Neuronal stem cell (in vitro differentiated cells): Measurements from ENCODE around the gene PDE6B.
A peak's percentile ranks its signal among the peaks of the same experiment; 100 is the strongest.

Source experiments
- DNase-seq: peaks from one replicate; pipeline ENCODE4 v3.0.0-alpha.2; 2013; ENCODE audit warnings: low spot score
- H2AFZ ChIP-seq: one replicate; pipeline ENCODE4 v1.6.1; 2013; ENCODE audit warnings: mild to moderate bottlenecking, low read length, inconsistent platforms
- H2AK5ac ChIP-seq: 2 replicates; pipeline ENCODE4 v1.6.1; 2013; ENCODE audit warnings: low read depth, mild to moderate bottlenecking, inconsistent platforms, low read length, moderate library complexity, mixed read lengths
- H2BK120ac ChIP-seq: 2 replicates; pipeline ENCODE4 v1.6.1; 2013; ENCODE audit warnings: low read depth, mild to moderate bottlenecking, inconsistent platforms, low read length, moderate library complexity, mixed read lengths
- H2BK12ac ChIP-seq: one replicate; pipeline ENCODE4 v1.6.1; 2013; ENCODE audit warnings: low read length, inconsistent platforms
- H2BK15ac ChIP-seq: 2 replicates; pipeline ENCODE4 v1.6.1; 2013; ENCODE audit warnings: mild to moderate bottlenecking, low read length, inconsistent platforms, mixed read lengths
- H2BK5ac ChIP-seq: one replicate; pipeline ENCODE4 v1.6.1; 2013; ENCODE audit warnings: inconsistent platforms, mild to moderate bottlenecking, low read length, moderate library complexity
- H3K14ac ChIP-seq: one replicate; pipeline ENCODE4 v1.6.1; 2013; ENCODE audit warnings: low read length, inconsistent platforms
- H3K18ac ChIP-seq: 2 replicates; pipeline ENCODE4 v1.6.1; 2013; ENCODE audit warnings: low read length, inconsistent platforms
- H3K23ac ChIP-seq: 2 replicates; pipeline ENCODE4 v1.6.1; 2013; ENCODE audit warnings: low read depth, mild to moderate bottlenecking, mixed read lengths, low read length, inconsistent platforms; ENCODE audit not compliant: poor library complexity
- H3K27ac ChIP-seq: replicated peaks from 3 replicates; pipeline ENCODE4 v1.5.1; 2013; ENCODE audit warnings: low read length, inconsistent platforms
- H3K27me3 ChIP-seq, 3 experiments: 2 replicates each; pipeline ENCODE4 v1.6.1; 2013; ENCODE audit warnings: low read length in 3 of 3, mild to moderate bottlenecking in 2 of 3, inconsistent platforms in 1 of 3, low read depth in 1 of 3, mixed read lengths in 1 of 3, moderate library complexity in 1 of 3; ENCODE audit not compliant: control insufficient read depth in 3 of 3, insufficient read depth in 3 of 3
- H3K36me3 ChIP-seq, 2 donors: replicated peaks in 1 of 2; 2 replicates each; pipeline ENCODE4 v1.6.1; 2013; ENCODE audit warnings: low read length in 2 of 2; ENCODE audit not compliant: control insufficient read depth in 2 of 2, insufficient read depth in 2 of 2
- H3K4ac ChIP-seq: 2 replicates; pipeline ENCODE4 v1.6.1; 2013; ENCODE audit warnings: inconsistent platforms, mild to moderate bottlenecking, low read length, moderate library complexity
- H3K4me1 ChIP-seq, 2 donors: 1 replicate in 1 of 2; 2 replicates in 1 of 2; pipeline ENCODE4 v1.6.1; 2013; ENCODE audit warnings: low read length in 2 of 2, low read depth in 1 of 2; ENCODE audit not compliant: control insufficient read depth in 2 of 2, insufficient read depth in 1 of 2
- H3K4me2 ChIP-seq: one replicate; pipeline ENCODE4 v1.6.1; 2013; ENCODE audit warnings: mild to moderate bottlenecking, low read length, inconsistent platforms; ENCODE audit not compliant: insufficient read depth, poor library complexity, severe bottlenecking
- H3K4me3 ChIP-seq, 2 donors: 2 replicates each; pipeline ENCODE4 v1.5.1; 2013; ENCODE audit warnings: low read length in 2 of 2, mild to moderate bottlenecking in 2 of 2, inconsistent platforms in 1 of 2, moderate library complexity in 1 of 2
- H3K79me1 ChIP-seq: one replicate; pipeline ENCODE4 v1.6.1; 2013; ENCODE audit warnings: low read depth, mild to moderate bottlenecking, inconsistent platforms, low read length, moderate library complexity
- H3K9ac ChIP-seq: one replicate; pipeline ENCODE4 v1.6.1; 2013; ENCODE audit warnings: mild to moderate bottlenecking, low read depth, low read length, inconsistent platforms; ENCODE audit not compliant: poor library complexity
- H3K9me3 ChIP-seq, 2 donors: replicated peaks in 1 of 2; 2 replicates each; pipeline versions ENCODE3 to v1.6.1; 2013; ENCODE audit warnings: low read length in 2 of 2, mild to moderate bottlenecking in 2 of 2, inconsistent platforms in 1 of 2, low read depth in 1 of 2, mixed read lengths in 1 of 2, moderate library complexity in 1 of 2; ENCODE audit not compliant: control insufficient read depth in 2 of 2, insufficient read depth in 1 of 2
- H4K8ac ChIP-seq: one replicate; pipeline ENCODE4 v1.6.1; 2013; ENCODE audit warnings: low read depth, mild to moderate bottlenecking, inconsistent platforms, low read length, moderate library complexity
- H4K91ac ChIP-seq: one replicate; pipeline ENCODE4 v1.6.1; 2013; ENCODE audit warnings: low read length, low read depth, mild to moderate bottlenecking, inconsistent platforms; ENCODE audit not compliant: poor library complexity
- WGBS, 2 donors: extraction: QIAGEN DNeasy Blood & Tissue Kit; methylation state at CpG; one replicate each; pipeline ENCODE4 v1.1.7; 2013; ENCODE audit warnings: missing lambda C conversion rate in 2 of 2, mixed read lengths in 1 of 2; ENCODE audit not compliant: insufficient read length in 2 of 2, insufficient replicate concordance in 1 of 2; ENCODE audit errors: extremely low coverage in 2 of 2; 5-methylcytosine and 5-hydroxymethylcytosine counted together

PDE6B gene

GRCh38 chr4:649751-650310, 24.5 kb downstream of the PDE6B start:
- Histone ChIP-seq H4K91ac (no peak overlapping the region), H3K18ac (peak overlapping the region; percentile 35), H3K23ac (no peak overlapping the region), H2BK5ac (no peak overlapping the region), H2BK120ac (no peak overlapping the region), H3K4ac (no peak overlapping the region), H2AFZ (no peak overlapping the region), H4K8ac (no peak overlapping the region), H3K27ac (no peak overlapping the region), H2BK12ac (no peak overlapping the region), H3K4me1 (peaks cover 0 to 9% of the 10 kb centered on the region in 2 donors), H3K4me2 (no peak overlapping the region), H3K9me3 (no peaks in the 10 kb centered on the region), H3K36me3 (no peaks in the 10 kb centered on the region), H3K79me1 (no peaks in the 10 kb centered on the region), H3K14ac (peak overlapping the region; percentile 13), H2AK5ac (peak overlapping the region; percentile 63), H3K4me3 (no peak overlapping the region), H3K27me3 (peaks cover 0 to 32% (median 2%) of the 10 kb centered on the region in 3 experiments), H2BK15ac (no peak overlapping the region), H3K9ac (no peak overlapping the region)
- no CpG with 5 or more reads among the region's 13 CpGs for WGBS, 2 donors
- DNase-seq = no peak

- Histone ChIP-seq H2AK5ac (peak overlapping the region; percentile 63), H3K18ac (peak overlapping the region; percentile 48), H2BK5ac (no peak overlapping the region), H3K36me3 (no peaks in the 10 kb centered on the region), H2BK12ac (peak overlapping the region; percentile 90), H3K9ac (peak overlapping the region; percentile 21), H2BK15ac (peak overlapping the region; percentile 58), H3K4ac (no peak overlapping the region), H3K79me1 (no peaks in the 10 kb centered on the region), H3K27ac (no peak overlapping the region), H3K9me3 (no peaks in the 10 kb centered on the region), H3K4me3 (no peak overlapping the region), H4K8ac (no peak overlapping the region), H3K23ac (peak overlapping the region; percentile 31), H3K4me1 (peaks cover 0 to 9% of the 10 kb centered on the region in 2 donors), H3K14ac (peak overlapping the region; percentile 82), H3K4me2 (no peak overlapping the region), H2BK120ac (no peak overlapping the region), H4K91ac (no peak overlapping the region), H3K27me3 (peaks cover 0 to 32% (median 2%) of the 10 kb centered on the region in 3 experiments), H2AFZ (peak overlapping the region; percentile 22)
- DNase-seq = no peak
- WGBS, 2 donors = no CpG with 5 or more reads among the region's 18 CpGs
These were observed 25.1 kb downstream of the PDE6B start for GRCh38 chr4:650461-650860.

- Histone ChIP-seq H3K27ac (no peak overlapping the region), H3K36me3 (no peaks in the 10 kb centered on the region), H3K79me1 (peaks cover 2% of the 10 kb centered on the region), H3K9ac (peak overlapping the region; percentile 70), H2BK12ac (peak overlapping the region; percentile 93), H3K4me3 (no peak overlapping the region), H3K23ac (peak overlapping the region; percentile 93), H3K4me1 (peaks cover 0 to 9% of the 10 kb centered on the region in 2 donors), H2BK15ac (no peak overlapping the region), H3K4me2 (no peak overlapping the region), H3K4ac (no peak overlapping the region), H3K18ac (peak overlapping the region; percentile 87), H2BK5ac (peak overlapping the region; percentile 66), H3K27me3 (peaks cover 0 to 32% (median 2%) of the 10 kb centered on the region in 3 experiments), H3K9me3 (no peaks in the 10 kb centered on the region), H2AK5ac (peak overlapping the region; percentile 92), H4K8ac (peak overlapping the region; percentile 17), H2AFZ (peak overlapping the region; percentile 22), H3K14ac (peak overlapping the region; percentile 82), H2BK120ac (no peak overlapping the region), H4K91ac (no peak overlapping the region)
- no peak for DNase-seq
- WGBS, 2 donors = no CpG with 5 or more reads among the region's 49 CpGs
These were observed 25.8 kb downstream of the PDE6B start for GRCh38 chr4:650951-651883.
